NOMO-1 (cell line): Measurements from ENCODE around the gene KRT14.
"Not testable (repeated sequence)": the region's sequence is repeated elsewhere in the genome, so short reads cannot be mapped to it uniquely, and the experiment has no call there.

Source experiments
- DNase-seq, 2 experiments: peaks; one replicate each; lab custom pipeline; 2025; ENCODE audit not compliant: unreplicated experiment in 2 of 2; lab: John Stamatoyannopoulos, UW

KRT14 gene

GRCh38 chr17:41548844-41549595 lies 37.7 kb downstream of the KRT14 start:
- DNase-seq: peak; percentile 69 to 86

- DNase-seq: peak; percentile 12 to 30
Observed at GRCh38 chr17:41547921-41548843, 38.5 kb downstream of the KRT14 start.

GRCh38 chr17:41547378-41547841 lies 39.3 kb downstream of the KRT14 start:
- DNase-seq: no peak

GRCh38 chr17:41546819-41547218 lies 39.9 kb downstream of the KRT14 start:
- DNase-seq: no peak

- no peak for DNase-seq
Observed at GRCh38 chr17:41545829-41546410, 40.8 kb downstream of the KRT14 start.

- DNase-seq: no peak
Observed at GRCh38 chr17:41544935-41545334, 41.8 kb downstream of the KRT14 start.

- no peak for DNase-seq
Observed at GRCh38 chr17:41544491-41544892, 42.2 kb downstream of the KRT14 start.

GRCh38 chr17:41542786-41543185 lies 43.9 kb downstream of the KRT14 start:
- DNase-seq: not testable (repeated sequence)

GRCh38 chr17:41542357-41542756 lies 44.3 kb downstream of the KRT14 start:
- DNase-seq: no peak

- no peak for DNase-seq
Observed at GRCh38 chr17:41540921-41541625, 45.6 kb downstream of the KRT14 start.

GRCh38 chr17:41539979-41540701 lies 46.6 kb downstream of the KRT14 start:
- DNase-seq: no peak

- DNase-seq: no peak
Observed at GRCh38 chr17:41539071-41539492, 47.6 kb downstream of the KRT14 start.

GRCh38 chr17:41538565-41538991 lies 48.1 kb downstream of the KRT14 start:
- DNase-seq: no peak

GRCh38 chr17:41537990-41538389 lies 48.7 kb downstream of the KRT14 start:
- no peak for DNase-seq

- no peak for DNase-seq
Observed at GRCh38 chr17:41537614-41537954, 49.1 kb downstream of the KRT14 start.

- no peak for DNase-seq
Observed at GRCh38 chr17:41536741-41537613, 49.7 kb downstream of the KRT14 start.

- no peak for DNase-seq
Observed at GRCh38 chr17:41535764-41536481, 50.8 kb downstream of the KRT14 start.

GRCh38 chr17:41534899-41535546 lies 51.7 kb downstream of the KRT14 start:
- no peak for DNase-seq
